Stimulated activated CD4-positive, alpha-beta T cell treated with anti-CD3 and anti-CD28 coated beads, Interleukin-15, amount 100 ng/mL, for 48 hours (primary cell): Measurements from ENCODE around the gene KRT33B.
"Not testable (repeated sequence)": the region's sequence is repeated elsewhere in the genome, so short reads cannot be mapped to it uniquely, and the experiment has no call there.

Experiments used
- DNase-seq, 2 donors: peaks; one replicate each; pipeline ENCODE4 v3.0.0-alpha.2; 2020; ENCODE audit warnings: low read depth in 2 of 2

The KRT33B gene

GRCh38 chr17:41393826-41394225 lies 24.2 kb upstream of the KRT33B start:
- DNase-seq: no peak

DNA sequence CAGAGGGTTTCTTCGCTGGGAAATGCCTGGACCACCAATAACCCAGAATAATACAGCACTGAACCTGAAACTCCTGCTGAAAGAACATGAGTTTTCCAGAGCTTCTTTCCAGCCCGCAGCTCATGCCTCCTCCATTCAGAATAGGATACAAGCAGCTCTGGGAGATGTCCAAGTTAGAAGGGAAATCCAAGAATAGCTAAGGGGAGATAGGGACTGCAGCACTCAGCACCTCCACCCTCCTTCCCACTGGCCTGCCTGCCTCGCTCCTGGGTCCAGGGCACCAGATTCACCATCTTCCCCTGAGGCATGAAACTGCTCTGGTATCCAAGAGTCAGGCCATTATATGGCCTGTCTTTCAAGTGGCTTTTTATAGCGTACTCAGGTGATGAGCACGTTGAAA lies 23.7 kb upstream of the KRT33B start:
- DNase-seq: no peak

DNA sequence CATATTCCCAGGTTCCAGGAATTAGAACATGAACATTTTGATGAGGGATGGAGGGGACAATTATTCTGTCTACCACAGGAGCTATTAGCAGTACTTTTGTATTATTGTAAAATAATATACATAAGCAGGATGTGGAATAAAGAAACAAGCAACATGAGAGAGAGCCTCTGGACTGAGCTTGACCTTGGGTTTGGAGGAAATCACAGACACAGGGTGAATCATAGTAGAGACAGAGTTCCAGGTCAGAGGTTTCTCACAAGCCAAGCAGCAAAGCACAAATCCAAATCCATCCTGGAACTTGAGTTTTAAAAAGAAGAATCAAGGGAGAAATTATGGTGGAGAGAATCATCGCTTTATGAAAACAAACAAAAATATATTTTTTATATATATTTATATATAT lies 22.7 kb upstream of the KRT33B start:
- DNase-seq: no peak

DNA sequence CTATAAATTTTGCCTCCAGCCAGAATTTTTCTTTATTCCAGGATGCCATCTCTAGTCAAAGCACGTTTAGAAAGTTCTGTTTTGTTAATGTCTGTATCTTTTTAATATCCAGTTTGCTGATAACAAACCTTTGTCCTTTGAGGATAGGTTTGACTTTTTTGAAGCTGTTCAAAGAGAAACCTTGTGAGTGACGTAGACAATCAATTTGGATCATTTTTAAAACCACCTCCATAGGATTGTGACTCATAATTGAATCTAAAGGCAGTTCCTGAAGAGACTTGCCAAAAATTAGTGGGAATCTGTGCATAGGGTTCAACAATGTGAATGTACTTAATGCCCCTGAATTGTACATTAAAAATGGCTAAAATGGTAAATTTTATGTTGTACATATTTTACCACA lies 21.9 kb upstream of the KRT33B start:
- no peak for DNase-seq

DNA sequence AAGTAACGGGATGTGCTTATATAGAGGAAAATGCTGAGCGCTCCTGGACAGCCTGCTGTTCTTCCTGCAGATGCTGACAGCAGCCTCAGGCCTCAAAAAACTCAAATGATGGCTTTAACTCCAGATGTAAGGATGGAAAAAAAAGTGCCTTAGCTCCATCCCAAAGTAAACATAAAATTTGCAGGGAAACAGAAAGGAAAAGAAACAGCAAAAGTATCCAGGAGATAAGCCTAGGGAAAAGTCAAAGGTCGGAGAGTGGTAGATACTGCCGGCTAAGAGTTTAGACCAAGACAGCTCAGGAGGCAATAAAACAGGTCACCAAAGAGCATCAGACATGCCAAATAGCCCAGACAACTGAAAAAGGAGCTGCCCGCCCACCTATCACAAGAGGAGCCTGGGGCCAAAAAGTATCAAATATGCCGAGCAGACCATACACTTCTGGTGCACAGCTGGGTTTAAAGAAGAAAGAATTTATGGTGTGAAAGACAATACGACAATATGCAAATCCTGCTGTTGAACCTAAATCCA lies 20.9 kb upstream of the KRT33B start:
- DNase-seq: no peak

- DNase-seq: no peak
Observed at GRCh38 chr17:41387670-41388069, 18.1 kb upstream of the KRT33B start.

GRCh38 chr17:41386227-41386626 lies 16.6 kb upstream of the KRT33B start:
- no peak for DNase-seq

DNA sequence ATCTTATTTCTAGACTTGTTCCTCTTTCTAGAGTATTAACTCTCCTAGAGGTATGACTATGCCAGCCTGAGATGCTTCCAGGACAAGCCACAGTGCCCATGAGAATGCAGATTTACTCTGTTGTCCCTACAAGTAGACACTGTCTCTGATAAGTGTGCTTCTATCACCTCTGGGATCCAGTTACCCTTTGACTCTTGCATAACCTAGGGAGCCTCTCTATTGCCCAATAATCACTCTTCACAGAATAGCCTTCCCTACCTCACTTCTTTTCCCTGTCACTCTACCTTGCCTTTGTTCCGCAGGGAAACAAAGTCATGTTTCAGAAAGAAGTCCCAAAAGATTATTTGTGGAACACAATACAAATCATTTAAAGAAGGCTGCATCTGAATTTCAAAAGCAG lies 14.1 kb upstream of the KRT33B start:
- no peak for DNase-seq

DNA sequence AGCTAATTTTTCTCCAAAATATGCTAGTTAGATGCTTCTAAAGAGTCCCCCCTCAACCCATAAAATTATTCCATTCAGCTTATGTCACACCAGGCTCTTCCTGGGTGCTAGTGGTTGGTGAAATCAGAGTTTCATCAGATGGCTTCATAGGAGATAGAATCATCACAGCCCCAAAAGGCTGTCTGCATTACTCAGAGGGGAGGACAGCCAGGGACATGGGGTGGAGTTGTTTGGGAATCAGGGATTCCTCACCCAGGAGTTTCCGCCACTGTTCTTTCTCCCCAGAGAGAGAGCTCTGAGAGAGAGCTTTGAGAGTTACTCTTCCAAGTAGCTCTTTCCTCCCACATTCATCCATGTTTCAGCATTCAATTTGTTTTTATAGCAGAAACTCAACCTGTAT lies 12.8 kb upstream of the KRT33B start:
- no peak for DNase-seq

- not testable (repeated sequence) for DNase-seq
Observed at GRCh38 chr17:41381943-41382342, 12.3 kb upstream of the KRT33B start, which contains the start of gene KRT34. Gene KRT34 (minus strand): TSS chr17:41382306. CDS start chr17:41382246, 60 bp downstream.

- DNase-seq: not testable (repeated sequence)
Observed at GRCh38 chr17:41380091-41380490, 10.5 kb upstream of the KRT33B start.

DNA sequence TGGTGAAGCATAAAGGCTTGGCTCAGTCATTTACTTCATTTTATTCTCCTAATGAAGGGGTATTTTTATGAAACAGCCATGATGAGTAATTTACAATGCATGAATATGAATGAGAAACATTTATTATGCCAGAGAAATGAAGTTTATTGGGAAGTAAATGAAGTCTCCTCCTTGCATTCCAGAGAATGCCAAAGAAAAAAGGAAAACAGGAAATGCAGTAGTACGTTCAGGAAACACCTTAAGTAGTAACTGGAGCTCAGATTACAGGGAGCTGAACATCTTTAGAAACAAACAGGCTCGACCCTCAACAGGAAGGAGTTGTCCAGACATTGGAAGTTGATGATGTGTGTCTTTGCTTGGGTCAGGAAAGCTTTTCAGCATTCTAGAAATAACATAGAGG lies 7.9 kb upstream of the KRT33B start:
- DNase-seq: no peak

- no peak for DNase-seq
Observed at GRCh38 chr17:41369023-41369422, 590 bp downstream of the KRT33B start.

DNA sequence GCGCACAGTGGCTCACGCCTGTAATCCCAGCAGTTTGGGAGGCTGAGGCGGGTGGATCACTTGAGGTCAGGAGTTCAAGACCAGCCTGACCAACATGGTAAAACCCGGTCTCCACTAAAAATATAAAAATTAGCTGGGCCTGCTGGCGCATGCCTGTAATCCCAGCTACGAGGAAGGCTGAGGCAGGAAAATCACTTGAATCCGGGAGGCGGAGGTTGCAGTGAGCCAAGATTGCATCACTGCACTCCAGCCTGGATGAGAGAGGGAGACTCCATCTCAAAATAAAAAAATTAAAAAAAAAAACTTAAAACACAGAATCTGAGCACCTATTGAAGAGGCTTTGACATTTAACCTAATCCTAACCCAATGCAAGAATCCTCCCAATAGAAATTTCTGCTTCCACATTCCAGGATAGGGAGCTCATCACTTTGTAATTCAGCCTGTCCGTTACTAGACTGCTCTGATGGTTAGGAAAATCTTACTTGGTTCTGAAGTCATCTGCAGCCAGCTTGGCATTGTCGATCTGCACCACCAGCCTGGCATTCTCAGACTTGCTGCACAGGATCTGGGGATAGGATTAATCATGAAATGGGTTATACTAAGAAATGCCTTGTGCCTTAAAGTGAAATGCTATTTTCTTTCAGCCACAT lies 2.1 kb downstream of the KRT33B start:
- DNase-seq: no peak

GRCh38 chr17:41366070-41366469 lies 3.5 kb downstream of the KRT33B start:
- DNase-seq: no peak

- DNase-seq: no peak
Observed at GRCh38 chr17:41363881-41364280, 5.7 kb downstream of the KRT33B start.

GRCh38 chr17:41360296-41360995 lies 9.2 kb downstream of the KRT33B start:
- DNase-seq: no peak

DNA sequence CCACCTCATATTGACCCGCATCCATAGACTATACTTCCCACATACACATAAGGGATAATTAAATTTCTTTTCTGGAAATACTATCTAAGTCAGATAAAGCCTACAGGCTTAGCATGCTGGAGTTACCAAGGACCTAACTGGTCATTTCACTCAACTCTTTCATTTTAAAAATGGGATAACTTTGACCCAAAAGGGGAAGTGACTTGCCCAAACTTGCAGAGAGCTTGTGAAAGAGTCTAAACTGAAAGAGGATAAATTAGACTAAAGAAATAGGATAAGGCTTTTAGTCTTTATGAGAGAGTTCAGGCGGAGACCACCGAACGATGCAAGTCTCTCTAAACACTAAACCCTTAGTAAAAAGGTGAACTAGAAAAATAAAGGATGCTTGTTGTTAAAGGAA lies 15.1 kb downstream of the KRT33B start:
- DNase-seq: no peak

DNA sequence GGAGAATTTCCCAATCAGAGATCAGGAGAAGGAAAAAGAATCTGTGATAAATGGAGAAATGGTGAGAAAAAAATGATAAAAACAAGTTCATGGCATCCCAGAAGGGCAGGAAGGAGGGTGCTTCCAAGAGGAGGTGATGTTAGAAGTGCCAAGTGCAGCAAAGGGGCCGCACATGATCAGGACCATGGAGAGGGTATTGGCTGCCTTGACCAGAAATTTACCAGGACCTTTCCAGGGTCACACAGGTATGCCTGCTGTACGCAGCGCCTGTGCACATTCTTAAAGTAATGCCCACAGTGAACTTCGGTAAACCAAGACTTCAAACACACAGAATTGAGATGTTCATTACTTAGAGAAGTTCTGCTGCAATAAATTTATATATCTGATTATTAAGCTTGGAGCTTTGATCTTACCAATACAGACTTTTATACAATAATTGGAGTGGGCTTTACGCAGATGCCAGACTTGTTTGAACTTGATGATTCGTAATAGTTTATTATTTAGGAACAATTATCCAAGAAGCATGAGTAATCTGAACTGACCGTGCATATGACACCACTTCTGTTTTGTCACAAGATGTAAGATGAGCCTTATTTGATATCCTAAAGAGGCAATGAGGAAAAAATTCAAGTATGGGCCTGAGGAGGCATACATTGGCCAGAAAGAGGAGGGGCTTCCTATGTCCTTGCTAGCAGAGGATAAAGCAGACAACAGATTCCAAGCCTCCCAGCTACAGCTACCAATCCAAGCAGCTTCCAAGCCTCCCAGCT lies 16.8 kb downstream of the KRT33B start:
- DNase-seq: no peak

DNA sequence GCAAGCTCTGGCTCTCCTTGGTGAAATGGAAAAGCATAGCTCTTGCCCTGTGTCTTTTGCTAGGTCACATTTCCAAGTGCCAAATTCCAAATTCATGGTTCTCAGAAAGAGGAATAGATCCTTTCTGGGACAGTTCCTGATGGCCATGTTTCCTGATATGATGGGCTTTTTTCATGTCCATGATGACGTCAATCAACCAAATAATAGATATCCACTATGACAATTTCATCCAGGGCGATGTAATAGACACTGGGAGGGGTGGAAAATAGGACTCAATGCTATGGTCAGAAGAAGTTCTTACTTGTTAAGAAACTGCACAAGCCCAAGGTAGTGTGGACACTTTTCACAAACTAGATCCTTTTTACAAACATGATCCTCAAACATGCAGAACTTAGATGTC lies 18.4 kb downstream of the KRT33B start:
- no peak for DNase-seq

GRCh38 chr17:41350381-41350878 lies 19.2 kb downstream of the KRT33B start, which contains the start of gene KRT33A:
Gene KRT33A (minus strand): TSS chr17:41350828. CDS start chr17:41350767, 61 bp downstream.
- not testable (repeated sequence) for DNase-seq
